HG02571 (cell line): ENCODE data around the gene PTPRN2.

Experiments
- ATAC-seq: cut with Tn5 transposase; IDR thresholded peaks from one replicate; pipeline ENCODE4 v1.9.1; 2021; ENCODE audit warnings: mild to moderate bottlenecking, moderate library complexity; ENCODE audit not compliant: unreplicated experiment

The PTPRN2 gene

GRCh38 chr7:157585113-157585861, 1002.3 kb downstream of the PTPRN2 start:
- no peak for ATAC-seq

- no peak for ATAC-seq
These were observed 1003.2 kb downstream of the PTPRN2 start for GRCh38 chr7:157584420-157584819.

- ATAC-seq = no peak
These were observed 1005.9 kb downstream of the PTPRN2 start for GRCh38 chr7:157581740-157582139.

GRCh38 chr7:157580324-157580723, 1007.3 kb downstream of the PTPRN2 start:
- ATAC-seq = no peak

GRCh38 chr7:157579425-157579824, 1008.2 kb downstream of the PTPRN2 start:
- no peak for ATAC-seq

GRCh38 chr7:157577796-157578339, 1009.8 kb downstream of the PTPRN2 start:
- ATAC-seq = no peak

GRCh38 chr7:157577061-157577460, 1010.6 kb downstream of the PTPRN2 start:
- ATAC-seq = no peak

GRCh38 chr7:157576415-157576814, 1011.2 kb downstream of the PTPRN2 start:
- no peak for ATAC-seq

- no peak for ATAC-seq
These were observed 1011.8 kb downstream of the PTPRN2 start for GRCh38 chr7:157575777-157576176.

- ATAC-seq = no peak
These were observed 1012.6 kb downstream of the PTPRN2 start for GRCh38 chr7:157574914-157575586.

GRCh38 chr7:157574120-157574825, 1013.4 kb downstream of the PTPRN2 start:
- ATAC-seq = no peak

- ATAC-seq = no peak
These were observed 1014.4 kb downstream of the PTPRN2 start for GRCh38 chr7:157573244-157573643.

- ATAC-seq = no peak
These were observed 1015.0 kb downstream of the PTPRN2 start for GRCh38 chr7:157572622-157573021.

- ATAC-seq = no peak
These were observed 1017.0 kb downstream of the PTPRN2 start for GRCh38 chr7:157570531-157571200.

- no peak for ATAC-seq
These were observed 1017.7 kb downstream of the PTPRN2 start for GRCh38 chr7:157569967-157570366.

- ATAC-seq = peak; percentile 77
These were observed 1018.6 kb downstream of the PTPRN2 start for GRCh38 chr7:157568770-157569584.

GRCh38 chr7:157568106-157568769, 1019.4 kb downstream of the PTPRN2 start:
- no peak for ATAC-seq

- no peak for ATAC-seq
These were observed 1020.0 kb downstream of the PTPRN2 start for GRCh38 chr7:157567666-157568065.

GRCh38 chr7:157566631-157567006, 1021.0 kb downstream of the PTPRN2 start:
- no peak for ATAC-seq
